Measurements from ENCODE around the gene DLX4. TPM values are rescaled to one million over a fixed set of nuclear protein-coding genes. Genes with fewer than 3 reads are reported as not detected.

The DLX4 gene

GRCh38 chr17:50022463-50023130 is 53.6 kb downstream of the DLX4 start:
- Histone ChIP-seq H3K27ac (ENCODE audit: low read depth, low read length) (no peak overlapping the region), H3K4me2 (ENCODE audit: low read length) (no peak overlapping the region), H3K79me2 (ENCODE audit: control insufficient read depth, insufficient read depth, low read length) (no peaks in the 10 kb centered on the region), H2BK120ac (ENCODE audit: low read depth, low read length) (no peak overlapping the region), H3K79me1 (ENCODE audit: low read length) (no peaks in the 10 kb centered on the region), H3K18ac (ENCODE audit: low read length) (no peak overlapping the region), H4K5ac (ENCODE audit: low read length) (no peak overlapping the region), H3K4ac (ENCODE audit: low read depth, low read length) (no peak overlapping the region), H3K9ac (ENCODE audit: low read length) (no peak overlapping the region), H2BK5ac (ENCODE audit: low read length) (no peak overlapping the region), H2AK5ac (ENCODE audit: low read length) (no peak overlapping the region), H3K56ac (ENCODE audit: low read length) (no peak overlapping the region), H3K23ac (ENCODE audit: low read length) (no peak overlapping the region), H3K4me3 (ENCODE audit: low read length) (no peak overlapping the region), H4K8ac (ENCODE audit: low read depth, low read length) (no peak overlapping the region), H3K4me1 (ENCODE audit: control insufficient read depth, low read depth, low read length) (no peaks in the 10 kb centered on the region), H3K27me3 (ENCODE audit: insufficient read depth, low read length, poor library complexity) (no peaks in the 10 kb centered on the region), H3K36me3 (ENCODE audit: control insufficient read depth, insufficient read depth, low read length) (no peaks in the 10 kb centered on the region), H2BK15ac (replicated peaks; ENCODE audit: low read depth) (no peak overlapping the region)
- DNase-seq = no peak
- no CpG with 5 or more reads among the region's 6 CpGs for WGBS (ENCODE audit: extremely low coverage, insufficient coverage, low lambda C conversion rate)

- H3K79me2 ChIP-seq (ENCODE audit: control insufficient read depth, insufficient read depth, low read length) = no peaks in the 10 kb centered on the region
- H2BK120ac ChIP-seq (ENCODE audit: low read depth, low read length) = no peak overlapping the region
- no peak overlapping the region for H2BK5ac ChIP-seq (ENCODE audit: low read length)
- no peak overlapping the region for H3K18ac ChIP-seq (ENCODE audit: low read length)
- H3K56ac ChIP-seq (ENCODE audit: low read length) = no peak overlapping the region
- H4K5ac ChIP-seq (ENCODE audit: low read length) = no peak overlapping the region
- H3K4ac ChIP-seq (ENCODE audit: low read depth, low read length) = no peak overlapping the region
- H3K4me1 ChIP-seq (ENCODE audit: control insufficient read depth, low read depth, low read length) = peaks cover under 1% of the 10 kb centered on the region
- H3K9ac ChIP-seq (ENCODE audit: low read length) = no peak overlapping the region
- no peaks in the 10 kb centered on the region for H3K36me3 ChIP-seq (ENCODE audit: control insufficient read depth, insufficient read depth, low read length)
- peak overlapping the region; percentile 32 for H3K4me3 ChIP-seq (ENCODE audit: low read length)
- H2BK15ac ChIP-seq (replicated peaks; ENCODE audit: low read depth) = no peak overlapping the region
- no peaks in the 10 kb centered on the region for H3K27me3 ChIP-seq (ENCODE audit: insufficient read depth, low read length, poor library complexity)
- H3K4me2 ChIP-seq (ENCODE audit: low read length) = no peak overlapping the region
- H3K23ac ChIP-seq (ENCODE audit: low read length) = no peak overlapping the region
- no peak overlapping the region for H3K27ac ChIP-seq (ENCODE audit: low read depth, low read length)
- WGBS (ENCODE audit: extremely low coverage, insufficient coverage, low lambda C conversion rate) = no CpG with 5 or more reads among the region's 8 CpGs
- no peak overlapping the region for H2AK5ac ChIP-seq (ENCODE audit: low read length)
- no peak for DNase-seq
- no peaks in the 10 kb centered on the region for H3K79me1 ChIP-seq (ENCODE audit: low read length)
- H4K8ac ChIP-seq (ENCODE audit: low read depth, low read length) = no peak overlapping the region
Measured at GRCh38 chr17:50023520-50023919, 54.5 kb downstream of the DLX4 start.

Small RNA genes within 50 kb of the gene (small RNA-seq; reads per million reads assigned to genes)
- gene RNU6-1313P (ENCODE audit: insufficient read depth) = not detected

Data from mesendoderm (in vitro differentiated cells).